ENCODE results near the gene ZEB1. TPM values are rescaled to one million over a fixed set of nuclear protein-coding genes. Genes with fewer than 3 reads are reported as not detected.

ZEB1 gene
- total and polyA plus RNA-seq, 2 experiments from 2014 or later = 19.1 to 37.3 TPM

- H3K36me3 ChIP-seq = no peaks in the 10 kb centered on the region
- peak in 1 of 2 donors; percentile 18 for DNase-seq (ENCODE audit: low read depth in 1 of 2, low spot score in 1 of 2)
- H3K4me1 ChIP-seq (ENCODE audit: low read depth) = peaks cover 7% of the 10 kb centered on the region
- H3K27me3 ChIP-seq = peaks cover 45% of the 10 kb centered on the region
- H3K9me3 ChIP-seq (ENCODE audit: low read depth) = no peaks in the 10 kb centered on the region
- TF ChIP-seq, protein P1, sequence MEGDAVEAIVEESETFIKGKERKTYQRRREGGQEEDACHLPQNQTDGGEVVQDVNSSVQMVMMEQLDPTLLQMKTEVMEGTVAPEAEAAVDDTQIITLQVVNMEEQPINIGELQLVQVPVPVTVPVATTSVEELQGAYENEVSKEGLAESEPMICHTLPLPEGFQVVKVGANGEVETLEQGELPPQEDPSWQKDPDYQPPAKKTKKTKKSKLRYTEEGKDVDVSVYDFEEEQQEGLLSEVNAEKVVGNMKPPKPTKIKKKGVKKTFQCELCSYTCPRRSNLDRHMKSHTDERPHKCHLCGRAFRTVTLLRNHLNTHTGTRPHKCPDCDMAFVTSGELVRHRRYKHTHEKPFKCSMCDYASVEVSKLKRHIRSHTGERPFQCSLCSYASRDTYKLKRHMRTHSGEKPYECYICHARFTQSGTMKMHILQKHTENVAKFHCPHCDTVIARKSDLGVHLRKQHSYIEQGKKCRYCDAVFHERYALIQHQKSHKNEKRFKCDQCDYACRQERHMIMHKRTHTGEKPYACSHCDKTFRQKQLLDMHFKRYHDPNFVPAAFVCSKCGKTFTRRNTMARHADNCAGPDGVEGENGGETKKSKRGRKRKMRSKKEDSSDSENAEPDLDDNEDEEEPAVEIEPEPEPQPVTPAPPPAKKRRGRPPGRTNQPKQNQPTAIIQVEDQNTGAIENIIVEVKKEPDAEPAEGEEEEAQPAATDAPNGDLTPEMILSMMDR (IDR thresholded peaks at IDR 0.05; ENCODE audit: low read depth, low read length) = peak; percentile 34
- H3K4me3 ChIP-seq = no peak overlapping the region
- no peak overlapping the region for H3K27ac ChIP-seq
Measured at GRCh38 chr10:31322647-31323046, 3.6 kb downstream of the ZEB1 start.

DNA sequence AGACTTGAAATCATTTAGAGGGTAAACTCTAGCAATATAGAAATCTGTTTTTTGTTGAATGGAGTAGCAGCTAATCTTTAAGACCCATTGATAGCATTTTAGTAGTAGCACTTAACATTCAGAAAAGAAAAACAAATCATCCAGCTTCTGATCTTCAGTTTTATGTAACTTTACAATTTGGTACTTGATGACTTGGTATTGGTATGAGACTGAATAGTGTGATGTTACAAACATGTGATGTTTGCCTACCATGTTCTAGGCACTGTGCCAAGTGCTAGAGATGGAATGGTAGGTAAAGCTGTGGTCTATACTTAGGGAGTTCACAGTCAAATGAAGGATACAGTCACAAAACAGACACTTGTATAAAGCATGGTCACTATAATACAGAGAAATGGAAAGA is 21.3 kb downstream of the ZEB1 start:
- H3K4me3 ChIP-seq = no peak overlapping the region
- no peak overlapping the region for H3K27ac ChIP-seq
- H3K27me3 ChIP-seq = no peaks in the 10 kb centered on the region
- H3K4me1 ChIP-seq (ENCODE audit: low read depth) = no peaks in the 10 kb centered on the region
- H3K9me3 ChIP-seq (ENCODE audit: low read depth) = no peaks in the 10 kb centered on the region
- TF ChIP-seq, protein P1 (IDR thresholded peaks at IDR 0.05; ENCODE audit: low read depth, low read length) = no peak
- peak in 1 of 2 donors; percentile 11 for DNase-seq (ENCODE audit: low read depth in 1 of 2, low spot score in 1 of 2)
- H3K36me3 ChIP-seq = no peaks in the 10 kb centered on the region

GRCh38 chr10:31341552-31341951 is 22.5 kb downstream of the ZEB1 start:
- Histone ChIP-seq H3K36me3 (no peaks in the 10 kb centered on the region), H3K4me3 (no peak overlapping the region), H3K27me3 (no peaks in the 10 kb centered on the region), H3K27ac (no peak overlapping the region), H3K4me1 (ENCODE audit: low read depth) (no peaks in the 10 kb centered on the region), H3K9me3 (ENCODE audit: low read depth) (no peaks in the 10 kb centered on the region)
- DNase-seq (ENCODE audit: low read depth in 1 of 2, low spot score in 1 of 2) = no peak
- TF ChIP-seq, protein P1 (IDR thresholded peaks at IDR 0.05; ENCODE audit: low read depth, low read length) = no peak

DNA sequence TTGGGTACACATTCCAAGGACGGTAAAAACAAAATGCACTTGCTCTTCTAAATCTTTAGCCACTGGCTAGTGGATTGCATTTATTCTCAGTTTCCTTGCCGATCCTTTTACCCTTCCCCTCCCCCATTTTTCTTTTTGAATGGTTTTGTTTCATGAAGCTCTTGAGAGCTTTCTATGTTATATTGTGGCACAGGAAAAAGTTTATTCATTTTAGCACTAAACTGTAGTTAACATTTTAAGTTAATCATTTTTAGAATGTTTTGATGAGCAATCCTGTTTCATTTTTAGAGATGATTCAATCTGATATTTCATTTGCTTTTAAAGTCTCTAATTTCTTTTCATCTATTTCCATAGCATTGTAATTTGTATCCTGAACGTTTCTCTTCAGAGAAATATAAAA is 24.0 kb downstream of the ZEB1 start:
- Histone ChIP-seq H3K36me3 (no peaks in the 10 kb centered on the region), H3K4me3 (no peak overlapping the region), H3K4me1 (ENCODE audit: low read depth) (no peaks in the 10 kb centered on the region), H3K27me3 (no peaks in the 10 kb centered on the region), H3K9me3 (ENCODE audit: low read depth) (no peaks in the 10 kb centered on the region), H3K27ac (no peak overlapping the region)
- no peak for DNase-seq (ENCODE audit: low read depth in 1 of 2, low spot score in 1 of 2)
- TF ChIP-seq, protein P1 (IDR thresholded peaks at IDR 0.05; ENCODE audit: low read depth, low read length) = no peak

GRCh38 chr10:31343551-31343950 is 24.5 kb downstream of the ZEB1 start:
- Histone ChIP-seq H3K27me3 (no peaks in the 10 kb centered on the region), H3K4me1 (ENCODE audit: low read depth) (no peaks in the 10 kb centered on the region), H3K9me3 (ENCODE audit: low read depth) (no peaks in the 10 kb centered on the region), H3K4me3 (no peak overlapping the region), H3K36me3 (no peaks in the 10 kb centered on the region), H3K27ac (no peak overlapping the region)
- TF ChIP-seq, protein P1 (IDR thresholded peaks at IDR 0.05; ENCODE audit: low read depth, low read length) = no peak
- DNase-seq (ENCODE audit: low read depth in 1 of 2, low spot score in 1 of 2) = no peak

- H3K27ac ChIP-seq = no peak overlapping the region
- H3K4me1 ChIP-seq (ENCODE audit: low read depth) = no peaks in the 10 kb centered on the region
- no peaks in the 10 kb centered on the region for H3K36me3 ChIP-seq
- no peak for DNase-seq (ENCODE audit: low read depth in 1 of 2, low spot score in 1 of 2)
- H3K4me3 ChIP-seq = no peak overlapping the region
- no peaks in the 10 kb centered on the region for H3K9me3 ChIP-seq (ENCODE audit: low read depth)
- TF ChIP-seq, protein P1 (IDR thresholded peaks at IDR 0.05; ENCODE audit: low read depth, low read length) = no peak
- H3K27me3 ChIP-seq = no peaks in the 10 kb centered on the region
Measured at GRCh38 chr10:31345886-31346285, 26.9 kb downstream of the ZEB1 start.
